Measurements from ENCODE around the gene ABHD16A.

The ABHD16A gene

DNA sequence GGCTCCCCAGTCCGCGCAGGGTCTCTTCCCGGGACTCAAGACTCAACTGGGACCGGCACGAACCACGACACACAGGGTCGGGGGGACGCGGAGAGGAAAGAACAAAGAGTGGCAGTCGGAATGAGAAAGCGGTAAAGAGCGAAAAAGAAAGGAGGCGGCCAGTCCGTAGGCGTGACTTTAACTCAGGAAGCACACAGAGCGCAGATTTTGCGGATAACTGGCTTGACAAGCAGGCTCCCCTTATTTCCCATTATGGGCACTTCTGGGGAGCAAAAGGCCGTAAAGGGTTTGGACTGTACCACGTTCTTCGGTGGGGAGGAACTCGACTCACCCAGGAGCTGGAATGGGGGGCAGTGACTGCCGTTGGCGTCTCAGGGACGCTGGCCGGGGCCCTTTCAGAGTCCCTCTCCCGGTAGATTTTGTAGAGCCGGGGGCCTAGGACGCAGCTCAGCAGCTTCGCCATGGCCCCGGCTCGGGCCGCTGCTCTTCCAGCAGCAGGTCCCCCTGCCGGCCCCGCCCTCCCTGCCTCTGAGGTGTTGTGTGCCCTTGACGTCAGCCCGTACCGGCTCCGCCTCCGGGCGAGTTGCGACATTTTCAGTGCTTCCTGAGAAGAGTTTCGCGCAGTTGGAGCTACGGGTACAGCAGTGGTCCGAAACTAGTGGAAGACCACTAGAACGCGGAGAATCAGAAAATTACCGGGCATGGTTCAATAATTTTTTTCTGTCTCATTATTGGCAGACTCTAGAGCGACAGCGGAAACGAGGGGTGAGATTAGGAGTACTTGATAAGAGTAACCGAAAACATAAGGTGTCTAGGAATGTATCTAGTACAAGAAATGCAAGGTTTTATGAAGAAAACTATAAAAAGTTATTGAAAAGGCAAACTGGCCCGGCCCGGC lies at the start of gene ABHD16A:
ABHD16A (minus strand) TSS at position 506 of the 898 bp plus-strand sequence; CDS start at position 463, 43 bp downstream.
- DNase-seq (ENCODE audit: low spot score) = peak; percentile 97

DNA sequence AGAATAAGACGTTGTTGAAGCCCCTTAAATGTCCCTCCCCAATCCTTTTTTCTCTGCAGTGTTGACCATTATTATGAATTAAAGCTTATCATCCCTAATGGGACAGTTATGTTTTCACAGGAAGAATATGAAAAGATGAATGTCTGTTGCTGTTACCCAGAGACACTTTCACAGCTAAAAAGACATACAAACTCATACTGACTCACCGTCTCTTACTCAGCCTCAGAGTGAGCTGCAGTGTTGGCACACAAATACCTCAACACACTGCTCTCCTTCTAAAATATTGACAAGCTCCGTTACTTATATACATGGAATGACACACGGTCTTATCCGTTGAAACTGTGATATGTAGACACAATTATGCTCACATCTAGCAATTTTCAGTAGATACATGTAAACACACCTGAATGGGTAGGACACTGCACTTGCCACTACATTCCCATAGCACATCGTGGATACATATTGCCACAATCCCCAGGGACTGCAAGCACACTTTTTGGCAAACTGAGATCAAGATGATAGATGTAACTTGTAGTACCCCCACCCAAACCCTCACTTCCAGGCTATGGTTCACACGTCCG lies 49.7 kb upstream of the ABHD16A start:
- no peak for DNase-seq (ENCODE audit: low spot score)

GRCh38 chr6:31750411-31751022 lies 47.4 kb upstream of the ABHD16A start:
- no peak for DNase-seq (ENCODE audit: low spot score)

DNA sequence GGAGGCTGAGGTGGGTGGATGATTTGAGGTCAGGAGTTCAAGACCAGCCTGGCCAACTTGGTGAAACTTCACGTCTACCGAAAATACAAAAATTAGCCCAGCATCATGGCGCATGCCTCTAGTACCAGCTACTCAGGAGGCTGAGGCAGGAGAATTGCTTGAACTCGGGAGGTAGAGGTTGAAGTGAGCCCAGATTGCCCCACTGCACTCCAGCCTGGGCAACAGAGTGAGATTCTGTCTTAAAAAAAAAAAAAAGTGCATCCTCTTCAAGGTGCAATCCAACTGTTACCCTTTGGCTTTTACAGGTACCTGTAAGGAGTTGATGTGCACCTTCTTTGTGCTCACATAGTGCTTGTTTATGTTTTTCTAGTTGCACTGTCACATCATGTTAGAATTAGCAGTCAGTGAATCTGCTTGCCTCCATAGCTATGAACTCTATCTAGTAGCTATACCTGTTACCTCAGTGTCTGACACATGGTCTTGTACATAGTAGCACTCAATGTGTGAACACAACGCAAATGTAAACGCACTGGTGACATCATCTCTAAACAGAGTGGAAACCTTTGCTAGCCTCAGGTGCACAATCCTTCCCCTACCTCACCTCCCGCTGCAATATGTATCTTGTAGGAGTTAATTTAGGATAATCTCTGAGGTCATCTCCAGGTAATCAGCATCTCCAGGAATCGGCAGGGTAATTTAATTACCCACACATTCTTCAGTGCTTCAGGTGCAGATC lies 46.3 kb upstream of the ABHD16A start:
- DNase-seq (ENCODE audit: low spot score) = no peak

DNA sequence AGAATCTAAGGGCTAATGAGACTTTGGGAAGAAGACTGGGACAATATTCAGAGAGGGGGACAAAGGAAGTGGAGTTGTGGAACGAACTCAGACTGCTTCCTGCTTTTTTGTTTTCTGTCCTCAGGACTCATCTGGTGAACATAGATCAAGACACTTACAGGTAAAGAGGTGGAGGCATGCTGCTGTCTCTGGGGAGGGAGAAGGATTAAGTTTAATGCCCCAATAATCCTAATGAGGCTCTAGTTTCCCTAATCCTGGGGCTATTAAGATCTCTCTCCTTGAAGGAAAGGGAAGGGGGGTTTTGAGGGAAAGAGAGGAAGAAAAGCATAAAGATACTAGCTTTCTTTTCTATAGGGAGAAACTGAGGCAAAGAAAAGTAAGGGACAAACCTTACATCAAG lies 41.3 kb upstream of the ABHD16A start:
- DNase-seq (ENCODE audit: low spot score) = no peak

DNA sequence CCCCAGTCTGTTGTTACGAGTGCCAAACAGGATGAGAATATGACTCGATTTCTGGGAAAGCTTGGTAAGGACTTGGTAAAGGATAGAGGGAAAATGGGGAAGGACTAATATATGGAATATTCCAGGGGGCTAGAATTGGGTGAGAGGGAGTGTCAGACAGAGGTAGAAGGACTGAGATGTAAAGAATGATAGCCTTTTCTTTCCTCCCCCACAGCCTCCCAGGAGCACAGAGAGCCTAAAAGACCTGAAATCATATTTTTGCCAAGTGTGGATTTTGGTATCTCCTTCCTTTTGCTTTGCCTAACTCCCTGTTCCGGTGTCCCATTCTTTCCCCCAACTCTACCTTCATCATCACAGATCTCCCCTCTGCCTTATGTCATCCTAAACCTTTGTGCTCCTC lies 39.8 kb upstream of the ABHD16A start:
- DNase-seq (ENCODE audit: low spot score) = no peak

GRCh38 chr6:31741815-31742214 lies 38.7 kb upstream of the ABHD16A start:
- DNase-seq (ENCODE audit: low spot score) = no peak

DNA sequence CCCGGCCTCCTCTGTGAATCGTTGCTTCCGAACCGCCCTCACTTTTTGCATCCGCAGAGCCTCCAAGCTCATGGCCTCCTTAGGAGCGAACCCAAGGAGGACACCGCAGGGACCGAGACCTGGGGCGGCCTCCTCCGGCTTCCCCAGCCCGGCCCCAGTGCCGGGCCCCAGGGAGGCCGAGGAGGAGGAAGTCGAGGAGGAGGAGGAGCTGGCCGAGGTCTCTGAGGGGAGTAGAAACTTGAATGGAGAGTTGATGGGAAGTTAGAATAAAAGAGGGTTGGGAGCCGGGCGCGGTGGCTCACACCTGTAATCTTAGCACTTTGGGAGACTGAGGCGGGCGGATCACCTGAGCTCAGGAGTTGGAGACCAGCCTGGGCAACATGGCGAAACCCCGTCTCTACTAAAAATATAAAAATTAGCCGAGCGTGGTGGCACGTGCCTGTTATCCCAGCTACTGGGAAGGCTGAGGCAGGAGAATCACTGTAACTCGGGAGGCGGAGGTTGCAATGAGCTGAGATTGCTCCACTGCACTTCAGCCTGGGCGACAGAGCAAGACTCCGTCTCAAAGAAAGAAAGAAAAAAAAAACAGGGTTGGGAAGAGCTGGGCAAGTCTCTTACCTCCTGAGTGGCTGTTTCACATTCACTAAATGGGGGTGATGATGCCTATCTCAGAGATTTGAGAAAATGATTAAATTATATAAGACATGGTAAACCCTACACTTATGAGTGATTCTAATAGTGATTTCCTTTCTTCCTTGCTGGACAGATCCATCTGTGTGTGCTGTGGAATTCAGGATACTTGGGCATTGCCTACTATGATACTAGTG lies 37.5 kb upstream of the ABHD16A start:
- no peak for DNase-seq (ENCODE audit: low spot score)

DNA sequence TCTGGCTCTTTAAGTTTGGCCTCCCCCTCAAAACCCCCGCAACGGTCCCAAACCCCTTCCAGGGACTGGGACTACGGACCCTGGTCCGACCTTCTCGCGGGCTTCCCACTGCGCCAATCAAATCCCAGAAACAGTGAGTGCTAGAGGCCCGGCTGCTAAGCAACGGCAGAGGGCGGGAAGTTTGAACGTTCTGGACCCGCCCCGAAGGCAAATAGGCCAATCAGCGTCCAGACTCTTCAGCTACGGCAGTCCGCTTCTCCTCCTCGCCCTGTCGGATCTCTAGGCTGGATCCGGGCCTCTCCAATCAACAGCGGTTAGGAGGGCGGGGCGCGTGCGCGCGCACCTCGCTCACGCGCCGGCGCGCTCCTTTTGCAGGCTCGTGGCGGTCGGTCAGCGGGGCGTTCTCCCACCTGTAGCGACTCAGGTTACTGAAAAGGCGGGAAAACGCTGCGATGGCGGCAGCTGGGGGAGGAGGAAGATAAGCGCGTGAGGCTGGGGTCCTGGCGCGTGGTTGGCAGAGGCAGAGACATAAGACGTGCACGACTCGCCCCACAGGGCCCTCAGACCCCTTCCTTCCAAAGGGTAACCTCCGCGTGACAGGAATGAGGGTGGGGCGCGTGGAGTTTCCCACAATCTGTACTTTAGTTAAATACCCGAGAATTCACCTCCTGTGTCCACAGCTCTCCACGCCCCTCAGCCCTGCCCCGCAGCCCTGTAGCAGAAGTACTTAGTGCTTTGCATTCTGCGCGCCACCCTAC lies 36.7 kb upstream of the ABHD16A start, which contains the start of gene MSH5:
MSH5 (plus strand) TSS at position 367 of the 758 bp plus-strand sequence. CDS start 462 bp downstream, outside the sequence.
- peak; percentile 98 for DNase-seq (ENCODE audit: low spot score)

DNA sequence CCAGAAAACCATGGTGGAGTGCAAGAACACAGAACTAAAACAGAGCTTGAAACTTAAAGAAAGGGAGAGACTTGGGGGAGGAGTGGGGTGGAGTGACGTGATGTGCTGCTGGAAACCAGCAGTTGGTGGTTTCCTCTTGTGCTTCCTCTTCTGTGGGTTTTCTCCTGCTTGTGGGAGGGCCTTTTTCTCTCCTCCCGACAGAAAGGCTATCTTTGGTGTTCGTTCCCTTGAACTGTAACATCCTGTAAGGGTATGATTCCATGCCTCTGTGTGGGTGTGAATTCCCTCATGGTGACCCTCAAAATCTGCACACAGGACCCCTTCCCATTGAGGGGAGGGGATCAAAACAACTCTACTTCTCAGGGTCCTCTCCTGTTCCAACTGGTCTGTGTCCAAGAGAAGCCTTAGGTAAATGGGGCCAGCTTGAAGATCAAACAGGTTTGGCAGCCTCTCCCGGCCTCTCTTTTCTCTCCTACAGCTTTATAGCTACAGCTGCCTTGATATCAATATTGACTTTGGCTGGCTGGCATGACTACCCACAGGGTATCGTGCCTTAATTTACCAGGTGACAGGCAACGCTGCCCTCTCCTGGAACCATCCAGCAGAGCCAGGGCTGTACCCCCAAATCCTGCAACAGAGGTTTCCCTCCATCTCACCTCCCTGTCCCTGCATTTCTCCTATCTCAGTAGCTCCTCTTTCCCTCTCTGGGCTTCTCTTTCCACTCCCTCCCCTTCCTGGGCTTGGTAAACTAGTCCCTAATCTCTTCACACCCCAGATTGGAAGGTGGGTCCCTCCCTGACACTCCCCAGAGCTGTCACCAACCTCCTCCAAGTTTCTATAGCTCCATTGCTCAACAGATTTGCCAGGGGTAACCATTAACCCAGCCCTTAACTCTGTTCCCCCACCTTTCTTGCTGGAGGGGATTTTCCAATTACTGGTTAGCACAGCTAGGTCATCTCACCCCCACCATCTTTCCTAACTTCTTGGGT lies 35.2 kb upstream of the ABHD16A start:
- DNase-seq (ENCODE audit: low spot score) = no peak

- DNase-seq (ENCODE audit: low spot score) = peak; percentile 73
These were observed 34.3 kb upstream of the ABHD16A start for GRCh38 chr6:31737315-31737990.

DNA sequence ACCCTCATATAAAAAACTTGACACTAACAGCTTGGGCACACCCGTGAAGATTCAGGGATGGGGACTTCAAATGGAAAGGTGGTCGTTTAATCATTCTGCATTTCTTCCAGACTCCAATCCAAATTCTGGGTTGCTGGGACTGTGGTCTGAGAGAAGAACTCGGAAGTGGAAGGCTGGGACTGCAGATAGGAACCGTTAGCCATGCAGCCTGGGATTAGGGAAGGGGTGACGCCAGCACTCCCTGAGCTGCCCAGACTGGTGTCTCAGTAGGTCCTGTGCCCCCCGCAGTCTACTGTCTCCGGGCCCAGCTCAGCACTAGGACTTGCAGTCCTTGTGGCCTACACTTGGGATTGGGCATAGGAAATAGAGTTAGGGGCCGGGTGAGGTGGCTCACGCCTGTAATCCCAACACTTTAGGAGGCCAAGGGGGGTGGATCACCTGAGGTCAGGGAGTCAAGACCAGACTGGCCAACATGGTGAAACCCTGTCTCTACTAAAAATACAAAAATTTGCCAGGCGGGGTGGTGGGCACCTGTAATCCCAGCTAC lies 33.7 kb upstream of the ABHD16A start:
- no peak for DNase-seq (ENCODE audit: low spot score)

DNA sequence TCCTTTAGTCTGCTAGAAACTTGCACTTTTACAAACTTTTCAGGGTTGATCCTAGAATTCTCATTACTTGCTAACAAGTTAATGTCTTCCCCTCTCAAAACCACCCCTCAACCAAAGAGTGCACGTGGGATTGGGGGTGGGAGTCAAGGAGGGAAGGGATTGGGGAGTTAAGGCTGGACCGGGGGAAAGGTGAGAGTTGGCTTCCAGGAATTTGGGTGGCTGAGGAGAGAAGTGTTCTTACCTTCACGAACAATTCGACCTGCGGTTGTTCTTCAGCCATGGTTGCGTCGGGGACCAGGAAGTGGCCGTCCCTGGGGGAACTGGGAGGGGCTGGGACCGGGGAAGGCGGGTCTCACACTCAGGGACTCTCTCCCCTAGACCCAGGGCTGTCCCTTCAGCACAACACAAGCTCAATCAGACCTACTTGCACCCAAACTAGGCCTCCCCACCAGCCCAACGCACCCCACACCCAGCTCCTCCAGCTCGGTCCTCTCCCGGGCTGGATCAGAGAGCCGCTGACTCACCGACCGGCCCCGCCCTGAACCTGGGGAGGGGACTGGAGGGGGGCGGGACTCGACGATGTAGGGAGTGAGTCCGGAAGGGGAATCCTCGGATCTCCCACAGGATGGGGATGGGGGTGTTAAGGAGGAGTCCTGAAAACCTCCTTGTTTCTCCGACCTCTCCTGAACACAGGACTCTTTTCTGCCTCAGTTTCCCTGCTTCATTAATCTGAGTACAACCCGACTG lies 33.1 kb upstream of the ABHD16A start, which contains the start of gene CLIC1:
CLIC1 (minus strand) TSS at position 510 of the 747 bp plus-strand sequence; CDS start at position 280, 230 bp downstream.
- DNase-seq (ENCODE audit: low spot score) = peak; percentile 77

- peak; percentile 58 for DNase-seq (ENCODE audit: low spot score)
These were observed 31.8 kb upstream of the ABHD16A start for GRCh38 chr6:31734821-31735406.

DNA sequence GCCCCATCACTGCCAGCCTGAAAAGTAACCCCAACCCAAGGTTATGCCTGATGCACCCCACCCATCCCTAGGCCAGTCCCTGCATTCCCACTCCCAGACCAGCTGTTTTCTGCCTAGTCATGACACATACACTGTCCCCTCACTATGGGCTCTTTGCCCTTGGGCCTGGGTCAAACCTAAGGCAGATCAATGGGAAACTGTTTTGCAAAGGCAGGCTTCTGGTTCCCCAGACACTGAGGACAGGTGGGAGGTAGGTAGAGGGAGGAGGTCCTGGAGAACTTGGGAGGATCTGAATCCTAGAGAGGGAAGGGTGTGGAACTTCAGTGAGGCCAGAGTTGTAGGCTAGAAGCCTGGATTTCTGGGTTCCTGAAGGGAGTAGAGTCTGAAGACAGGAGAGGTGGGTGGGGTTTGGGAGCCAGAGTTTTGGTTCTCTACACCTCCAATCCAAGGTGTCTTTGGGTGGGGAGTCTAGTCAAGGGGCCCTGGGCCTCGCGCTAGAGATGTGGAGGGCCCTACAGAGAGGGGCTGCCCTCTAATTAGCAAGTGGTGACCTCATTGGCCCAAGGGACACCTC lies 31.2 kb upstream of the ABHD16A start:
- DNase-seq (ENCODE audit: low spot score) = no peak

- no peak for DNase-seq (ENCODE audit: low spot score)
These were observed 30.6 kb upstream of the ABHD16A start for GRCh38 chr6:31733734-31734133.

- DNase-seq (ENCODE audit: low spot score) = no peak
These were observed 28.9 kb upstream of the ABHD16A start for GRCh38 chr6:31732029-31732428.
